Ovary (tissue), 9 donors: ENCODE measurements around the gene CERS6. TPM values are rescaled to one million over a fixed set of nuclear protein-coding genes. Genes with fewer than 3 reads are reported as not detected.

Source experiments
- DNase-seq, 5 donors: peaks; one replicate each; pipeline ENCODE4 v3.0.0-alpha.2; 2019 to 2020
- H3K27ac ChIP-seq, 2 donors: fragments of 200-600 bp; one replicate each; pipeline versions ENCODE4 v1.5.1 to v1.8.0; 2019 to 2022
- H3K27me3 ChIP-seq: fragments of 200-600 bp; one replicate; pipeline ENCODE4 v1.8.0; 2022
- H3K36me3 ChIP-seq: fragments of 200-600 bp; sonication (generic); one replicate; pipeline ENCODE4 v1.5.1; 2019
- H3K4me1 ChIP-seq: one replicate; pipeline ENCODE4 v1.8.1; 2013; ENCODE audit warnings: mild to moderate bottlenecking, moderate library complexity; ENCODE audit not compliant: insufficient read depth
- H3K4me3 ChIP-seq: fragments of 200-600 bp; sonication (generic); one replicate; pipeline ENCODE4 v1.5.1; 2017
- H3K9me3 ChIP-seq, 2 donors: fragments of 200-600 bp in 1 of 2; sonication (generic) in 1 of 2; one replicate each; pipeline versions ENCODE4 v1.5.1 to v1.8.1; 2013 to 2019; ENCODE audit warnings: mild to moderate bottlenecking in 1 of 2, moderate library complexity in 1 of 2
- EP300 ChIP-seq: sonication (generic); formaldehyde crosslinking; IDR thresholded peaks from one replicate; pipeline ENCODE4 v1.6.1; 2017; ENCODE audit warnings: antibody characterized with exemption
- POLR2A ChIP-seq: fragments of 450-650 bp; IDR thresholded peaks from one replicate; pipeline ENCODE4 v1.6.1; 2017; ENCODE audit warnings: antibody characterized with exemption, mild to moderate bottlenecking, moderate library complexity
- WGBS, 3 donors: extraction: QIAGEN DNeasy Blood & Tissue Kit in 1 of 3; methylation state at CpG; one replicate each; pipeline versions ENCODE4 v1.1.5 to v1.1.7; 2013 to 2017; 5-methylcytosine and 5-hydroxymethylcytosine counted together
- intact Hi-C, 4 donors: fragments of 100-400 bp; cut with DNase I; formaldehyde crosslinking; loops; one replicate each; pipeline versions ENCODE4 v1.11.0 to v1.15.1; 2022 to 2023
- polyA plus RNA-seq, 2 donors: library from polyadenylated mRNA; stranded (reverse); fragments of 200-250 nt in 1 of 2; fragments of 350-450 nt in 1 of 2; fragmentation: Illumina TruSeq in 1 of 2; extraction: RNeasy Lipid Tissue Mini Kit (QIAGEN cat#74804) in 1 of 2; gene quantifications; one replicate each; pipeline ENCODE4 v1.2.3, GENCODE V29; 2013 to 2014
- total RNA-seq, 7 donors: library from RNA; depleted of rRNA in 2 of 7; stranded (reverse); fragments of >200 nt in 2 of 7; fragmentation: NEBNext Ultra II Directional in 3 of 7; extraction: Animal tissue kit (Norgen Biotek cat#: 25700) in 3 of 7; gene quantifications; one replicate each; pipeline versions ENCODE4 v1.1.0 to v1.2.4, GENCODE V29; 2016 to 2023
- TF ChIP-seq, protein P1 (sequence below), 3 donors: fragments of 450-650 bp in 2 of 3; fragments of 200-600 bp in 1 of 3; IDR thresholded peaks; one replicate each; pipeline versions ENCODE4 v1.5.1 to v1.8.0; 2016 to 2022; ENCODE audit warnings: antibody characterized with exemption in 3 of 3, mild to moderate bottlenecking in 1 of 3
- donor health status: DM: no; HTN: no; CAD: no; lungs with moderate emphysema.
- donor health status: DM: no; HTN: no; CAD: no.
- donor health status: Bipolar disorder and iron deficiency.
- donor health status: DM: yes; HTN: yes; CAD: no.
- donor health status: DM: no; HTN: no; CAD: no.
- donor health status: DM: yes; HTN: yes; CAD: no.

Gene CERS6
- total and polyA plus RNA-seq, 9 donors = 11.5 to 30.8 (median 24.9) TPM

DNA sequence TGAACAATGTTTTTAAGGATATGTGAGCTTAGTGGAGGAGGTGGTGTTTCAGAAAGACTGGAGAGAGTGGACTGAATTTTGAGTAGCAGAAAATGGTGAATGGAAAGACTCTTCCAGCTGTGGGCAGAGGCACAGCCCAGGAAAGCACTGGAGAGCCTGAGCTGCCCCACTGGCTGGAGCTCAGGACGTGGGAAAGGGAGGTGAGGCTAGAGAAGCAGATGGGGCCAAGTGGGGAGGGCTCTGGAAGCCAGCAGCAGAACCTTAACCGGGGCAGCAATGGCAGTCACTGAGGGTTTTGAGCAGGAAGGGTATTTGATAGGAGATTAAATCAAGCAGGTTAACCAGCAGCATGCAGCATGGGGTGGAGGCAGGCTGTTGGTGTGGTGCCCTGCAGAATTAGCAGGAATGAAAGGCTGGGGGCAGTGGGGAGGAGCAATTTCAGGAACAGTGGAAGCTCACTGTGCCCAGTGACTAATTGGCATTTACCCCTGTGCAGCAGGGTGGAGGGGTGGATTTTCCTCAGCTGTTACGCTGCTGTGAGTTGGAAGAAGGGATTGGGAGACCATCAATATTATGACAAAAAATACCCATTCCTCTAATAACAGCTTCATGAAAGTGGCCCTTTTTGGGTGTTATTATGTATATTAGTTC is 136.2 kb downstream of the CERS6 start:
- TF ChIP-seq POLR2A = no peak
- TF ChIP-seq, protein P1, sequence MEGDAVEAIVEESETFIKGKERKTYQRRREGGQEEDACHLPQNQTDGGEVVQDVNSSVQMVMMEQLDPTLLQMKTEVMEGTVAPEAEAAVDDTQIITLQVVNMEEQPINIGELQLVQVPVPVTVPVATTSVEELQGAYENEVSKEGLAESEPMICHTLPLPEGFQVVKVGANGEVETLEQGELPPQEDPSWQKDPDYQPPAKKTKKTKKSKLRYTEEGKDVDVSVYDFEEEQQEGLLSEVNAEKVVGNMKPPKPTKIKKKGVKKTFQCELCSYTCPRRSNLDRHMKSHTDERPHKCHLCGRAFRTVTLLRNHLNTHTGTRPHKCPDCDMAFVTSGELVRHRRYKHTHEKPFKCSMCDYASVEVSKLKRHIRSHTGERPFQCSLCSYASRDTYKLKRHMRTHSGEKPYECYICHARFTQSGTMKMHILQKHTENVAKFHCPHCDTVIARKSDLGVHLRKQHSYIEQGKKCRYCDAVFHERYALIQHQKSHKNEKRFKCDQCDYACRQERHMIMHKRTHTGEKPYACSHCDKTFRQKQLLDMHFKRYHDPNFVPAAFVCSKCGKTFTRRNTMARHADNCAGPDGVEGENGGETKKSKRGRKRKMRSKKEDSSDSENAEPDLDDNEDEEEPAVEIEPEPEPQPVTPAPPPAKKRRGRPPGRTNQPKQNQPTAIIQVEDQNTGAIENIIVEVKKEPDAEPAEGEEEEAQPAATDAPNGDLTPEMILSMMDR (IDR thresholded peaks at IDR 0.05) = no peak
- no peak for TF ChIP-seq EP300
- H3K27ac ChIP-seq = no peak overlapping the region
- 94 to 99% (median 97%) methylated on average over 3 of the region's 3 CpGs for WGBS, 3 donors
- H3K4me3 ChIP-seq = no peak overlapping the region
- no peaks in the 10 kb centered on the region for H3K9me3 ChIP-seq
- peaks cover 2% of the 10 kb centered on the region for H3K4me1 ChIP-seq
- H3K36me3 ChIP-seq = no peaks in the 10 kb centered on the region
- DNase-seq = no peak
- H3K27me3 ChIP-seq = no peaks in the 10 kb centered on the region
- intact Hi-C loops = loop anchor here in 1 of 4 donors (10.0 kb wide), 1 partner anchor 1112 kb away; no protein-coding TSS in a partner anchor

DNA sequence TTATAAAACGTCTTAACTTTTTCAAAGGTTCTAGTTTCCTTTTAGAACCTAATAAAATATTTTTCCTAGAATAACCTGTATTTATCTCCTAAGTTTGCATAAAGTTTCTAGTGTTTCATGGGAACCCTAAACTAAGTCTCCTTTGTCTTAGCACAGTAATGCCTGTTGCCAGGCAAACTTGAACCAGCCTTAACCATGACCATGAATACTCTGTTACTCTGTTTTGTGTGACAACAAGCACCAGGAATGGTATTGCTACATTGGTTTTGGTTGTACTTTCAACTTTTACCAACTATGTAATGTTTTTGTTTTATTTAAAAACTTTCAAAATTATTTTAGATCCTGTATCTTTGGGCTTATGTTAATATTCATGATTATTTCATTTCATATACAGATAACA is 137.6 kb downstream of the CERS6 start:
- intact Hi-C loops = loop anchor here in 1 of 4 donors (10.0 kb wide), 1 partner anchor 1111 kb away; no protein-coding TSS in a partner anchor
- no peak for DNase-seq
- Histone ChIP-seq H3K9me3 (no peaks in the 10 kb centered on the region), H3K27ac (no peak overlapping the region), H3K27me3 (no peaks in the 10 kb centered on the region), H3K4me1 (peaks cover 2% of the 10 kb centered on the region), H3K4me3 (no peak overlapping the region), H3K36me3 (no peaks in the 10 kb centered on the region)
- TF ChIP-seq POLR2A (no peak), EP300 (no peak)
- TF ChIP-seq, protein P1 (IDR thresholded peaks at IDR 0.05) = no peak
- WGBS, 3 donors = 84 to 88% (median 87%) methylated on average over 1 of the region's 1 CpG

DNA sequence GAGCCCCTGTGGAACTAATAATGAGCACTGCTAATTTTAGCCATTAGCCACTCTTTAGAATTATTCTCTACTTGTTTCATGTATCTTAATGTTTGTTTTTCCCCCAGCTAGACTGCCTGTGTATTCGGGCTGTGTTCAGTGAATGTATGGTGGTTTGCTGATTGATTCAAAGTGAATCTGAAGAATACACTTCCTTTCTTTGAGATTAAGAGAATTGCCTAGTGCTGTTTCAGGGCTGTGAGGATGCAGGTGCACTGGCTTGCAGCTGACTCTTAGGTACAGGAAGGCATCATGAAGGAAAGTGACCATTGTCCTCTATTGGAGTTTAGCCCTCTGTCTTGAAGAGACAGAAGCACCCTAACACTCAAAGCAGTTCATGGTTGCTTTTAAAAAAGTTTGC is 138.7 kb downstream of the CERS6 start:
- Histone ChIP-seq H3K9me3 (no peaks in the 10 kb centered on the region), H3K27me3 (no peaks in the 10 kb centered on the region), H3K4me1 (peaks cover 2% of the 10 kb centered on the region), H3K27ac (no peak overlapping the region), H3K36me3 (no peaks in the 10 kb centered on the region), H3K4me3 (no peak overlapping the region)
- WGBS, 3 donors = 58 to 83% (median 74%) methylated on average over 1 of the region's 1 CpG
- DNase-seq = no peak
- TF ChIP-seq, protein P1 (IDR thresholded peaks at IDR 0.05) = no peak
- no peak for TF ChIP-seq POLR2A
- TF ChIP-seq EP300 = no peak
- intact Hi-C loops = loop anchor here in 1 of 4 donors (10.0 kb wide), 1 partner anchor 1110 kb away; no protein-coding TSS in a partner anchor

DNA sequence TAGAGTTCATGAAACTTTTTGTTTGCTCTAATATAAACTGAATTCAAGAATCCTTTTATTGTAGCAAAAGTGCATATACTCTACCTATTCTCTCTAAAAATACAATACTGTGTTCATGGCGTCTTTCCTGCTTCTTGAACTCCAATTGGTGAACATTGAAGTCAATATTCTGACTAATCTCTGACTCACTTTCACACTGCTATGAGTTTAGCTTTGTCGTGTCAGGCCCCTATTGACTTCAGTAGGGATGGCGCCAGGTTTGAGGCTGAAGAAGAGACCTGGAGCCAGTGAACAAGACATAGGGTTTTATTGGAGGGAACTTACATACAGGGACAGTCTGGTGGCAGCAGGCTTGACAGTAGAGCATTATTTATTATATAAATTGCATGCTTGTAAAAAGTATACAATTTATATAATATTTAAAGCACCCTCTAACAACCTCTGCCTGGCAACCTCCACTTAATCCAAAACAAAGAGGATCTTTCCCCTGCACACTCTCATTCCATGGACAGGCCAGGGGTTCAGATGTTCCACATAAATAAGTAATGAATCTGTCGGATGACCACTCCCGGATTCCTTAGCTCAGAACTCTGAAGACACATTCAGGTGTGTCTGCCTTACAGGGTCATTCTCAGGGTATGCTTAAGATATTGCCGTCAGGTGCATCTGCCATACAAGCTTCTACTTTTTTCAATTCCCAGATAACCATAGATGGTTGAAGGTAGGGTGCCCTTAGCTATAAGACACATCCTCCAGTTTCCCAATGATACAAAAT is 141.0 kb downstream of the CERS6 start:
- intact Hi-C loops = loop anchor here in 1 of 4 donors (10.0 kb wide), 1 partner anchor 1108 kb away; no protein-coding TSS in a partner anchor
- H3K27me3 ChIP-seq = no peaks in the 10 kb centered on the region
- H3K4me1 ChIP-seq = no peaks in the 10 kb centered on the region
- H3K9me3 ChIP-seq = no peaks in the 10 kb centered on the region
- 96 to 98% (median 97%) methylated on average over 6 of the region's 6 CpGs for WGBS, 3 donors
- no peak for TF ChIP-seq EP300
- TF ChIP-seq, protein P1 (IDR thresholded peaks at IDR 0.05) = no peak
- H3K4me3 ChIP-seq = no peak overlapping the region
- no peak overlapping the region for H3K27ac ChIP-seq
- no peaks in the 10 kb centered on the region for H3K36me3 ChIP-seq
- DNase-seq = no peak
